Skeletal muscle cell (primary cell): ENCODE data around the gene FOCAD.

Experiments
- DNase-seq: peaks from one replicate; pipeline ENCODE4 v3.0.0-alpha.2; 2010; ENCODE audit warnings: low read depth
- H3K4me3 ChIP-seq: 2 replicates; pipeline ENCODE4 v1.5.1; 2011; ENCODE audit warnings: low read depth, mild to moderate bottlenecking, control low read depth, low read length, moderate library complexity

The FOCAD gene

GRCh38 chr9:21031808-21032183 lies 347.7 kb downstream of the FOCAD start:
- DNase-seq, result no peak
- H3K4me3 ChIP-seq, result peak overlapping the region; percentile 50

GRCh38 chr9:21037278-21037677 lies 353.2 kb downstream of the FOCAD start:
- DNase-seq, result no peak
- H3K4me3 ChIP-seq, result no peak overlapping the region

- DNase-seq, result no peak
- no peak overlapping the region for H3K4me3 ChIP-seq
Observed at GRCh38 chr9:21039302-21039701, 355.2 kb downstream of the FOCAD start.

GRCh38 chr9:21042466-21042865 lies 358.4 kb downstream of the FOCAD start:
- DNase-seq, result no peak
- no peak overlapping the region for H3K4me3 ChIP-seq

- DNase-seq, result no peak
- no peak overlapping the region for H3K4me3 ChIP-seq
Observed at GRCh38 chr9:21043841-21044240, 359.8 kb downstream of the FOCAD start.
